Measurements from ENCODE around the gene NPDC1.

DNA sequence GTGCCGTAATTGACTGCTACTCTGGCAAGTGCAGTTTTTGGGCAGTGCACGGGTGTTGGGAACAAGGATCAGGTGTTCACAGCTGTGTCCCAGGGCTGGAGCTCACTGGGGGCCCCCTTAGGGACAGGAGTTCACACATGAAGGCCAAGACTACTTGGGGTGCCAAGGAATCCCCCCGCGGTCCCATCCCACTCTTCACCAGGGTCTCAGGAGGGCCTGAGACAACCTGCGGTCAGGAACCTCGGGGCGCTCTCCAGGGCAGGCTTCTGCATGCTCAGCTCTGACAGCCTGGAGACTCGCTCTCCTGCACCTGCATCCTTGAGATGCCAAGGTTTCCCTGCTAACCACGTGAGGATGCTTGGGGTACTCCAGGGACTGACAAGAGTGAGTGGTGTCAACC, 38.5 kb upstream of the NPDC1 start:
- TF ChIP-seq CTCF (IDR thresholded peaks at IDR 0.05) (no peak), EP300 (IDR thresholded peaks at IDR 0.05) (no peak), POLR2AphosphoS5 (IDR thresholded peaks at IDR 0.05) (no peak), POLR2A (IDR thresholded peaks at IDR 0.05; ENCODE audit: low read depth) (no peak)
